Activated CD8-positive, alpha-beta memory T cell treated with anti-CD3 and anti-CD28 coated beads, Interleukin-2, amount 50 U/mL, for 24 hours (primary cell): ENCODE measurements around the gene RNF138.
"Not testable (repeated sequence)": the region's sequence is repeated elsewhere in the genome, so short reads cannot be mapped to it uniquely, and the experiment has no call there.

Experiments
- DNase-seq: peaks from one replicate; pipeline ENCODE4 v3.0.0-alpha.2; 2020; ENCODE audit errors: extremely low read depth

The RNF138 gene

GRCh38 chr18:32095900-32096229 is 4.2 kb downstream of the RNF138 start:
- DNase-seq, result no peak

GRCh38 chr18:32096946-32097345 is 5.3 kb downstream of the RNF138 start:
- no peak for DNase-seq

- no peak for DNase-seq
These were observed 12.8 kb downstream of the RNF138 start for GRCh38 chr18:32104516-32104915.

- DNase-seq, result no peak
These were observed 18.3 kb downstream of the RNF138 start for GRCh38 chr18:32110005-32110404.

GRCh38 chr18:32111706-32112105 is 20.0 kb downstream of the RNF138 start:
- no peak for DNase-seq

GRCh38 chr18:32112826-32113225 is 21.2 kb downstream of the RNF138 start:
- no peak for DNase-seq

GRCh38 chr18:32114293-32114942 is 22.7 kb downstream of the RNF138 start:
- DNase-seq, result no peak

GRCh38 chr18:32122039-32122438 is 30.4 kb downstream of the RNF138 start:
- no peak for DNase-seq

GRCh38 chr18:32126538-32126937 is 34.9 kb downstream of the RNF138 start:
- no peak for DNase-seq

- DNase-seq, result no peak
These were observed 44.0 kb downstream of the RNF138 start for GRCh38 chr18:32135625-32136024.

GRCh38 chr18:32138332-32138982 is 46.8 kb downstream of the RNF138 start:
- no peak for DNase-seq

GRCh38 chr18:32139835-32140283 is 48.2 kb downstream of the RNF138 start:
- DNase-seq, result no peak

GRCh38 chr18:32148185-32148870 is 56.7 kb downstream of the RNF138 start:
- DNase-seq, result no peak

GRCh38 chr18:32152705-32153448 is 61.2 kb downstream of the RNF138 start:
- DNase-seq, result no peak

GRCh38 chr18:32156855-32157254 is 65.2 kb downstream of the RNF138 start:
- no peak for DNase-seq

GRCh38 chr18:32157580-32157979 is 65.9 kb downstream of the RNF138 start:
- DNase-seq, result no peak

GRCh38 chr18:32158108-32158624 is 66.5 kb downstream of the RNF138 start:
- DNase-seq, result peak; percentile 21

GRCh38 chr18:32158631-32159030 is 67.0 kb downstream of the RNF138 start:
- DNase-seq, result not testable (repeated sequence)

- DNase-seq, result no peak
These were observed 68.9 kb downstream of the RNF138 start for GRCh38 chr18:32160547-32160946.

- no peak for DNase-seq
These were observed 76.5 kb downstream of the RNF138 start for GRCh38 chr18:32167980-32168730.

GRCh38 chr18:32173654-32174053 is 82.0 kb downstream of the RNF138 start:
- DNase-seq, result no peak
